NB4 (cell line): ENCODE measurements around the gene SHISAL2A.

Source experiments
- POLR2A ChIP-seq: IDR thresholded peaks from 2 replicates; pipeline ENCODE4 v1.6.1; 2011; ENCODE audit warnings: mild to moderate bottlenecking; ENCODE audit not compliant: insufficient read length; ENCODE audit errors: extremely low read depth
- TF ChIP-seq, protein P1 (sequence below): IDR thresholded peaks from one replicate; pipeline ENCODE4 v1.5.1; 2012; ENCODE audit warnings: low read depth, low read length

DNA sequence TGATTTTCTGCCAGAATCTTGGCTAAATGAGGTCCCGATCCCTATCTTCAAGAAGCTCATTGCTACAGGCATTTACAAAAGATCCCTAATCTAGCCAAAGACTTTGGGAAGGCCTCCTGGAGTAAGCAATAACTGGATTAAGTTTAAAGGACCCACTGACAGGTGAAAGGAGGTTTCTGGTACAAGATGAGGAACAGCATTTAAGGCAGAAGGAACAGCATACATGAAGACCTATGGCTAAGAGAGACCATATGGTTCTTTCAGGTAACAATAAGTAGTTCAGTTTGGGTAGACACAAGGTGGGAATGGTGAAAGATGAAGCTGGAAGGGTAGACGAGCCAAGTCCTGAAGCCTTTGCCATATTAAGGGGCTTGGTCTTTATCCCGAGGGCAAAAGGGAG lies 27.8 kb downstream of the SHISAL2A start:
- TF ChIP-seq POLR2A = no peak
- TF ChIP-seq, protein P1, sequence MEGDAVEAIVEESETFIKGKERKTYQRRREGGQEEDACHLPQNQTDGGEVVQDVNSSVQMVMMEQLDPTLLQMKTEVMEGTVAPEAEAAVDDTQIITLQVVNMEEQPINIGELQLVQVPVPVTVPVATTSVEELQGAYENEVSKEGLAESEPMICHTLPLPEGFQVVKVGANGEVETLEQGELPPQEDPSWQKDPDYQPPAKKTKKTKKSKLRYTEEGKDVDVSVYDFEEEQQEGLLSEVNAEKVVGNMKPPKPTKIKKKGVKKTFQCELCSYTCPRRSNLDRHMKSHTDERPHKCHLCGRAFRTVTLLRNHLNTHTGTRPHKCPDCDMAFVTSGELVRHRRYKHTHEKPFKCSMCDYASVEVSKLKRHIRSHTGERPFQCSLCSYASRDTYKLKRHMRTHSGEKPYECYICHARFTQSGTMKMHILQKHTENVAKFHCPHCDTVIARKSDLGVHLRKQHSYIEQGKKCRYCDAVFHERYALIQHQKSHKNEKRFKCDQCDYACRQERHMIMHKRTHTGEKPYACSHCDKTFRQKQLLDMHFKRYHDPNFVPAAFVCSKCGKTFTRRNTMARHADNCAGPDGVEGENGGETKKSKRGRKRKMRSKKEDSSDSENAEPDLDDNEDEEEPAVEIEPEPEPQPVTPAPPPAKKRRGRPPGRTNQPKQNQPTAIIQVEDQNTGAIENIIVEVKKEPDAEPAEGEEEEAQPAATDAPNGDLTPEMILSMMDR = no peak
